ENCODE results near the gene COL6A2. TPM values are rescaled to one million over a fixed set of nuclear protein-coding genes. Genes with fewer than 3 reads are reported as not detected.

The COL6A2 gene
- polyA plus RNA-seq, 1 of the 3 experiments (the other 2 are of a cell fraction): 108 TPM

GRCh38 chr21:46122237-46122671 is 24.3 kb downstream of the COL6A2 start (continued):
- TF ChIP-seq CTCF (IDR thresholded peaks at IDR 0.05) (no peak), YY1 (IDR thresholded peaks at IDR 0.05; ENCODE audit: low read depth) (no peak), TEAD4 (IDR thresholded peaks at IDR 0.05; ENCODE audit: borderline replicate concordance, insufficient read depth) (no peak), REST (IDR thresholded peaks at IDR 0.05; ENCODE audit: low read depth, low read length) (no peak), JUND (IDR thresholded peaks at IDR 0.05) (no peak), EZH2phosphoT487 (IDR thresholded peaks at IDR 0.05; ENCODE audit: borderline replicate concordance, low read depth) (no peak), NRF1 (IDR thresholded peaks at IDR 0.05; ENCODE audit: low read depth, low read length) (no peak), MXI1 (IDR thresholded peaks at IDR 0.05; ENCODE audit: low read depth, low read length) (no peak), EP300 (IDR thresholded peaks at IDR 0.05; ENCODE audit: borderline replicate concordance in 1 of 2, low read depth in 1 of 2, low read length in 1 of 2) (no peak), GATA2 (CRISPR knock-in tag; IDR thresholded peaks at IDR 0.05) (no peak)

- H3K9ac ChIP-seq: no peak overlapping the region
- H3K27ac ChIP-seq (ENCODE audit: low read depth in 2 of 2, low read length in 1 of 2): no peak overlapping the region
- DNase-seq: peak; percentile 21
- POLR2A ChIA-PET: no interaction called here
- TF ChIP-seq MAX (IDR thresholded peaks at IDR 0.05; ENCODE audit: low read depth): no peak
- TF ChIP-seq SIN3A (IDR thresholded peaks at IDR 0.05; ENCODE audit: borderline replicate concordance, low read depth, low read length): no peak
- no peak for TF ChIP-seq POLR2AphosphoS5 (IDR thresholded peaks at IDR 0.05; ENCODE audit: low read depth, low read length)
- TF ChIP-seq JUND (IDR thresholded peaks at IDR 0.05): no peak
- no peak for TF ChIP-seq MXI1 (IDR thresholded peaks at IDR 0.05; ENCODE audit: low read depth, low read length)
- no peak for TF ChIP-seq RFX5 (IDR thresholded peaks at IDR 0.05; ENCODE audit: low read length)
- no peak for TF ChIP-seq MEF2A (IDR thresholded peaks at IDR 0.05; ENCODE audit: borderline replicate concordance, low read depth)
- no peak for TF ChIP-seq TAF1 (IDR thresholded peaks at IDR 0.05; ENCODE audit: borderline replicate concordance, low read depth, low read length)
- TF ChIP-seq RAD21 (IDR thresholded peaks at IDR 0.05; ENCODE audit: low read length): no peak
- no peak for TF ChIP-seq SMC3 (IDR thresholded peaks at IDR 0.05; ENCODE audit: low read depth, low read length)
- H2AFZ ChIP-seq (ENCODE audit: low read depth): no peak overlapping the region
- H3K4me3 ChIP-seq (ENCODE audit: low read depth in 2 of 2, low read length in 1 of 2): no peak overlapping the region
- no peaks in the 10 kb centered on the region for H4K20me1 ChIP-seq (ENCODE audit: insufficient read depth)
- no peaks in the 10 kb centered on the region for H3F3A ChIP-seq (replicated peaks; ENCODE audit: insufficient read depth)
- H3K79me2 ChIP-seq (ENCODE audit: insufficient read depth): no peaks in the 10 kb centered on the region
- 97% methylated on average over 11 of the region's 12 CpGs for WGBS (ENCODE audit: low lambda C conversion rate)
- CTCF ChIA-PET: no interaction called here
- peaks cover 3 to 50% of the 10 kb centered on the region in 2 experiments for H3K36me3 ChIP-seq (replicated peaks in 1 of 2; ENCODE audit: control insufficient read depth in 1 of 2, insufficient read depth in 2 of 2, low read length in 1 of 2)
- no peaks in the 10 kb centered on the region for H3K27me3 ChIP-seq (ENCODE audit: insufficient read depth)
- H3K9me3 ChIP-seq: no peaks in the 10 kb centered on the region
- no peaks in the 10 kb centered on the region for H3K9me2 ChIP-seq
- peaks cover 0 to 15% of the 10 kb centered on the region in 2 experiments; a peak in 1 of 4 replicates for H3K4me1 ChIP-seq (ENCODE audit: control insufficient read depth in 1 of 2, insufficient read depth in 2 of 2, low read depth in 1 of 2, low read length in 1 of 2)
- no peak overlapping the region for H3K4me2 ChIP-seq
Observed at GRCh38 chr21:46122758-46123683, 25.1 kb downstream of the COL6A2 start.

Measured in SK-N-SH (cell line).